ENCODE measurements around the gene TCEAL7. TPM values are rescaled to one million over a fixed set of nuclear protein-coding genes. Genes with fewer than 3 reads are reported as not detected.

TCEAL7 gene
- total and polyA plus RNA-seq, 2 of the 13 experiments (the other 11 are each of a cell fraction or from before 2014, with no cell fraction given) = not detected

- no peak overlapping the region for H3K4me2 ChIP-seq (ENCODE audit: low read depth, low read length)
- no peak overlapping the region for H3K4me3 ChIP-seq (replicated peaks in 1 of 3; ENCODE audit: insufficient read depth in 1 of 3, low read depth in 2 of 3, low read length in 3 of 3)
- H4K20me1 ChIP-seq (ENCODE audit: insufficient read depth, low read length) = no peaks in the 10 kb centered on the region
- H2AFZ ChIP-seq (ENCODE audit: low read length) = no peak overlapping the region
- 60% methylated on average over 21 of the region's 21 CpGs for WGBS (ENCODE audit: low lambda C conversion rate)
- POLR2A ChIA-PET = no interaction called here
- BruUV-seq (replicated peaks) = no TSS peak
- FAIRE-seq = no peak
- H3K27me3 ChIP-seq (ENCODE audit: control insufficient read depth in 1 of 2, insufficient read depth in 2 of 2, low read length in 2 of 2) = no peaks in the 10 kb centered on the region
- no peak for DNase-seq (ENCODE audit: low spot score)
- H3K36me3 ChIP-seq (replicated peaks in 1 of 2; ENCODE audit: control insufficient read depth in 1 of 2, insufficient read depth in 2 of 2, low read length in 2 of 2) = no peaks in the 10 kb centered on the region
- H3K4me1 ChIP-seq (ENCODE audit: insufficient read depth, low read length) = no peaks in the 10 kb centered on the region
- no peaks in the 10 kb centered on the region for H3K9me3 ChIP-seq (ENCODE audit: low read length)
- CTCF ChIA-PET (ENCODE audit: low intra/inter-chr PET ratio, low total read pairs) = no interaction called here
- no peak for ATAC-seq
- in situ Hi-C loops (cut with HindIII; ENCODE audit: extremely low pct_ligation_motif_present, low pct_unique_long_range_greater_than_20kb) (no loop called here), intact Hi-C loops (cut with micrococcal nuclease; ENCODE audit: unreplicated experiment) (no loop called here)
- no peak overlapping the region for H3K27ac ChIP-seq (ENCODE audit: extremely low read length, insufficient read depth, low read length)
- TF ChIP-seq USF2 (IDR thresholded peaks at IDR 0.05; ENCODE audit: low read depth, low read length) (no peak), USF2 (CRISPR knock-in tag; IDR thresholded peaks at IDR 0.05; ENCODE audit: borderline replicate concordance) (no peak), ZNF547 (CRISPR knock-in tag; IDR thresholded peaks at IDR 0.05) (no peak), ATAD3A (CRISPR knock-in tag; IDR thresholded peaks at IDR 0.05) (no peak), ERF (CRISPR knock-in tag; IDR thresholded peaks at IDR 0.05) (no peak), ZBTB7B (CRISPR knock-in tag; IDR thresholded peaks at IDR 0.05) (no peak), KAT2B (IDR thresholded peaks at IDR 0.05; ENCODE audit: borderline replicate concordance, low read depth, low read length) (no peak), ZNF878 (CRISPR knock-in tag; IDR thresholded peaks at IDR 0.05) (no peak), MIER2 (CRISPR knock-in tag; IDR thresholded peaks at IDR 0.05) (no peak), RFX1 (IDR thresholded peaks at IDR 0.05) (no peak), ONECUT2 (CRISPR knock-in tag; IDR thresholded peaks at IDR 0.05) (no peak), CTCF (CRISPR knock-in tag; IDR thresholded peaks at IDR 0.05) (no peak), SSRP1 (CRISPR knock-in tag; IDR thresholded peaks at IDR 0.05) (no peak), ZNF512B (CRISPR knock-in tag; IDR thresholded peaks at IDR 0.05; ENCODE audit: borderline replicate concordance) (no peak), ZSCAN30 (CRISPR knock-in tag; IDR thresholded peaks at IDR 0.05) (no peak)
- no peak overlapping the region for H3K9ac ChIP-seq (ENCODE audit: insufficient read depth, low read depth, low read length)
- no peaks in the 10 kb centered on the region for H3K79me2 ChIP-seq (ENCODE audit: insufficient read depth, low read length)
Measured at GRCh38 chrX:103330681-103331288, 746 bp downstream of the TCEAL7 start.

Measured in HepG2 (cell line).